NOMO-1 (cell line): ENCODE measurements around the gene OR4D10.

Experiments used
- DNase-seq, 2 experiments: peaks; one replicate each; lab custom pipeline; 2025; ENCODE audit not compliant: unreplicated experiment in 2 of 2; lab: John Stamatoyannopoulos, UW

Gene OR4D10

GRCh38 chr11:59520741-59521140 is 47.6 kb downstream of the OR4D10 start:
- DNase-seq = no peak

GRCh38 chr11:59523541-59523940 is 50.4 kb downstream of the OR4D10 start:
- DNase-seq = no peak

GRCh38 chr11:59528711-59529110 is 55.6 kb downstream of the OR4D10 start:
- DNase-seq = no peak
